ENCODE data around the gene LCN15.
"Not testable (repeated sequence)": the region's sequence is repeated elsewhere in the genome, so short reads cannot be mapped to it uniquely, and the experiment has no call there.

LCN15 gene, protein sequence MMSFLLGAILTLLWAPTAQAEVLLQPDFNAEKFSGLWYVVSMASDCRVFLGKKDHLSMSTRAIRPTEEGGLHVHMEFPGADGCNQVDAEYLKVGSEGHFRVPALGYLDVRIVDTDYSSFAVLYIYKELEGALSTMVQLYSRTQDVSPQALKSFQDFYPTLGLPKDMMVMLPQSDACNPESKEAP

DNA sequence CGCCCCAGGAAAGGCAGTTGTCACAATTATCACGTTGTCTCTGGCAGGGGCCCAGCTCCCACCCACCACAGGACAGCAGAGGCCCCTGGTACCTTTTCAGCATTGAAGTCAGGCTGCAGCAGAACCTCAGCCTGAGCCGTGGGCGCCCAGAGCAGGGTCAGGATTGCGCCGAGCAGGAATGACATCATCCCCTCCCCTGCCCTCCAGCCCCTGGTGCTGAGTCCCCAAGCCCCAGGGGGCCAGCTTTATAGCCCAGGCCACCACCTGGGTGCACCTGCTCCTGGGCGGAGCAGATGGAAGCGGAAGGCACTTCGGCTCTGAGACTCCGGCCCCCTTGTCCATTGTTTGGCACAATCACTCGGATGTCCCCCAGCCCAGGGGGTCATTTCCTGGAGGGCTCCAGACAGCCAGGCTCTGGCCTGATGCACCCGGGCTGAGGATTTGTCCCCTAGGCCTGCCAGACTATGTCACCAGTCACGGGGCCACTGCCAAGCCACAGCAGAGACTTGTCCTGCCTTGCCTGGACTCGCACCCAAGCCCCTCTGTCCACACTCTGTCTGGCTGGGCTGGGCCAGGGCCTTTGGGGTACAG lies at the start of gene LCN15:
Gene LCN15 (minus strand): TSS at position 218 of the 591 bp plus-strand sequence. CDS start 30 bp downstream, at position 188.
- Histone ChIP-seq H3K4me1 (ENCODE audit: control insufficient read depth, insufficient read depth, low read length) (no peaks in the 10 kb centered on the region), H3K9me3 (ENCODE audit: control insufficient read depth, low read length) (no peaks in the 10 kb centered on the region), H3K4me3 (ENCODE audit: low read length) (no peak within 1 kb of the TSS), H3K27me3 (ENCODE audit: control insufficient read depth, insufficient read depth, low read length) (peaks cover 23% of the 10 kb centered on the region), H3K36me3 (ENCODE audit: control insufficient read depth, insufficient read depth, low read length) (no peaks in the 10 kb centered on the region), H3K9ac (ENCODE audit: low read length) (no peak within 1 kb of the TSS)

DNA sequence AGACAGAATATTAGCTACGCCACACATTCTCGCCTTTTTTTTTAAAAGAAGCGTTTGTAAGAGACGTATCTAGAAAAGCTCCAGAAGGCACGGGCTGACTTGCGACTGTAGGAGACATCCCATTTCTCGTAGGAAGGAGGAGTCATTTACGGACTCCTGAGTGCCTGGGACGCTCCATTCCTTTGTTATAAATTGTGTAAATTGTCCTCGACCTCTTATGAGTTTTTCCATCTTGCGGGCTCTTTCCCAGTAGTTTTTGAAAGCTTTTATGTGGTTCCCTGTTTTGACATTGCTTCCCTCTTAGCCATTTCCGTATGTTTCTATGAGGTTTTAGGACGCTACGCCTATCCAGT lies 44.5 kb upstream of the LCN15 start:
- H3K9ac ChIP-seq (ENCODE audit: low read length): peak overlapping the region; percentile 74
- H3K4me1 ChIP-seq (ENCODE audit: control insufficient read depth, insufficient read depth, low read length): peaks cover 11% of the 10 kb centered on the region
- no peaks in the 10 kb centered on the region for H3K9me3 ChIP-seq (ENCODE audit: control insufficient read depth, low read length)
- no peaks in the 10 kb centered on the region for H3K27me3 ChIP-seq (ENCODE audit: control insufficient read depth, insufficient read depth, low read length)
- H3K4me3 ChIP-seq (ENCODE audit: low read length): peak overlapping the region; percentile 34
- H3K36me3 ChIP-seq (ENCODE audit: control insufficient read depth, insufficient read depth, low read length): no peaks in the 10 kb centered on the region

DNA sequence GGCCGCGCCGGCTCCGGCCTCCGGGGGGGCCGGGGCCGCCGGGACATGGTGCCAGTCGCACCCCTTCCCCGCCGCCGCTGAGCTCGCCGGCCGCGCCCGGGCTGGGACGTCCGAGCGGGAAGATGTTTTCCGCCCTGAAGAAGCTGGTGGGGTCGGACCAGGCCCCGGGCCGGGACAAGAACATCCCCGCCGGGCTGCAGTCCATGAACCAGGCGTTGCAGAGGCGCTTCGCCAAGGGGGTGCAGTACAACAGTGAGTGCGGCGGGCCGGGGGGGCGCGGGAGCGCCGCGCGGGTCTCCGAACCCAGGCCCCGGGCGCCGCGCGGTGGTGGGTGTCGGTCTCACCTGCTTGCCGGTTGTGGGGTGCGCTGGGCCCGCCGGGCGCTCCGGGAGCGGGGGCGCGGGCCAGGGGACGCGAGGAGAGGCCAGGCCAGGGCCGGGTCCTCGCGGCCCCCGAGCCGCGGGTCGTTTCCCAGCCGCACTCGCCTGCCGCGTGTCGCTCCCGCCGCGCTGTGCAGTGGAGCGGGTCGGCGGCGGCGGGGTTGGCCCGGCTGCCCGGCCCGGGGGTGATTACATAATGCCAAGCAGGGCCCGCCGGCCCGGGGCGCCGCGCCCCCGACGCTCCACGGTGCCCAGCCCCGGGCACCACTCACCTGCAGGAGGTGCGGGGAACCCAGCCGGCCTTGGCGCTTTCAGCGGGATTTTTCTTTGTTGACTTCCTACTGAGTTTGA lies 43.9 kb upstream of the LCN15 start:
- peak overlapping the region; percentile 34 for H3K4me3 ChIP-seq (ENCODE audit: low read length)
- H3K27me3 ChIP-seq (ENCODE audit: control insufficient read depth, insufficient read depth, low read length): no peaks in the 10 kb centered on the region
- H3K9me3 ChIP-seq (ENCODE audit: control insufficient read depth, low read length): no peaks in the 10 kb centered on the region
- H3K36me3 ChIP-seq (ENCODE audit: control insufficient read depth, insufficient read depth, low read length): no peaks in the 10 kb centered on the region
- H3K9ac ChIP-seq (ENCODE audit: low read length): peak overlapping the region; percentile 74
- peaks cover 11% of the 10 kb centered on the region for H3K4me1 ChIP-seq (ENCODE audit: control insufficient read depth, insufficient read depth, low read length)

DNA sequence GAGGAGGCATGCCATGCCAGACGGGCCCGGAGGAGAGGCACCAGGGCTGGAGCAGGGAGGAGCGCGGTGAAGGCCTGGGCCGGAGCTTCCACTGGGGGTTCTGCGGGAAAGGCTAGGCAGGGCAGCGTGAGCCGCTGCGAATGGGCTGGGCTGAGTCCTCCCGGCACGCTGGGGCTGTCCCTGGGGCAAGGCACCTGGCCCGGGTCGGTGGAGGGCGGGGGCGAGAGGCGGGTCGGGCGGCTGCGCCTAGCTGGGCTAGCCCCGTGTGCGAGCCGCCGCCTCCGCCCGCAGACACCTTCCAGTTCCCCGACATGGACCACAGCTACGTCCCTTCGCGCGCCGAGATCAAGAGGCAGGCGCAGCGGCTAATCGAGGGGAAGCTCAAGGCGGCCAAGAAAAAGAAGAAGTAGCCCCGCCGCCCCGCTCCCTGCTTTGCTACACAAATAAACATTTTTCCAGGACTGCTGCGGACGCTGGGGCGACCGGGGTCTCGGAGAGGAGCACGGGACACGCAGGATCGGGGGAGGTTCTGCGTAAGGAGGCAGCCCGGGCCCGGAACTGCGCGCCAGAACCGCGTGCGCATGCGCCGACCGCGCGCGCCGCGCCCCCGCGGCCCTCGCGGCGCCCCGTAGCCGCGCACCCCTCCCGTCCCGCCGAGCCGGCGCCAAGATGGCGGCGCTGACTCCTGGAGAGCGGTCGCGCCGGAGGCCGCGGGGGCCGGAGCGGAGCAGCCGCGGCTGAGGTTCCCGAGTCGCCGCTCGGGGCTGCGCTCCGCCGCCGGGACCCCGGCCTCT lies 43.2 kb upstream of the LCN15 start, which contains the start of gene RABL6:
Gene RABL6 (plus strand): TSS at position 668 of the 794 bp plus-strand sequence. CDS start 249 bp downstream, outside the sequence.
- H3K4me3 ChIP-seq (ENCODE audit: low read length): peak within 1 kb of the TSS; percentile 34
- peaks cover under 1% of the 10 kb centered on the region for H3K27me3 ChIP-seq (ENCODE audit: control insufficient read depth, insufficient read depth, low read length)
- no peaks in the 10 kb centered on the region for H3K36me3 ChIP-seq (ENCODE audit: control insufficient read depth, insufficient read depth, low read length)
- H3K9me3 ChIP-seq (ENCODE audit: control insufficient read depth, low read length): no peaks in the 10 kb centered on the region
- H3K9ac ChIP-seq (ENCODE audit: low read length): peak within 1 kb of the TSS; percentile 74
- H3K4me1 ChIP-seq (ENCODE audit: control insufficient read depth, insufficient read depth, low read length): peaks cover 11% of the 10 kb centered on the region

DNA sequence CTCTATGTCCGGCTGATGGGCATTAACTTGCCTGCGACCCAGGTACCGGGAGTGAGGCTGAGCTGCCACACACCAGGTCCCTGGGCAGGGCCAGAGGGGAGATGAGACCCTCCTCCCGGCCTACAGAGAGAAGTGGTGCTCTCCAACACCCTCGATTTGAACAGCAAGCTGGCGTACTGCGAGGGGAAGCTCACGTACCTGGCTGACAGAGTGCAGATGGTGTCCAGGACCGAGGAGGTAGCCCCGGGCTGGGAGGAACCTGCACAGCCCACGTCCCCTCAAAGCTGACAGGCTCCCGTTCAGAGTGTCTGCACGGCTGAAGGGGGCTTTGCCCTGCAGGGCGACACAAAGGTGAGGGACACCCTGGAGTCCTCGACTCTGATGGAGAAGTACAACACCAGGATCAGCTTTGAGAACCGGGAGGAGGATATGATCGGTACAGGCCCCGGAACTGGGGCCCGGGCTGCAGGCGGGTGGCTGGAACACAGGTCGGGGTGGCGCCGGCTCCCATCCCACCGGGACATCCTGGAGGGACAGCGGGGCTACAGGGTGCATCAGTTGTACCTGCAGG lies 42.4 kb upstream of the LCN15 start:
- peaks cover 2% of the 10 kb centered on the region for H3K27me3 ChIP-seq (ENCODE audit: control insufficient read depth, insufficient read depth, low read length)
- H3K9ac ChIP-seq (ENCODE audit: low read length): peak overlapping the region; percentile 71
- no peaks in the 10 kb centered on the region for H3K36me3 ChIP-seq (ENCODE audit: control insufficient read depth, insufficient read depth, low read length)
- H3K4me3 ChIP-seq (ENCODE audit: low read length): no peak overlapping the region
- peaks cover 11% of the 10 kb centered on the region for H3K4me1 ChIP-seq (ENCODE audit: control insufficient read depth, insufficient read depth, low read length)
- H3K9me3 ChIP-seq (ENCODE audit: control insufficient read depth, low read length): no peaks in the 10 kb centered on the region

DNA sequence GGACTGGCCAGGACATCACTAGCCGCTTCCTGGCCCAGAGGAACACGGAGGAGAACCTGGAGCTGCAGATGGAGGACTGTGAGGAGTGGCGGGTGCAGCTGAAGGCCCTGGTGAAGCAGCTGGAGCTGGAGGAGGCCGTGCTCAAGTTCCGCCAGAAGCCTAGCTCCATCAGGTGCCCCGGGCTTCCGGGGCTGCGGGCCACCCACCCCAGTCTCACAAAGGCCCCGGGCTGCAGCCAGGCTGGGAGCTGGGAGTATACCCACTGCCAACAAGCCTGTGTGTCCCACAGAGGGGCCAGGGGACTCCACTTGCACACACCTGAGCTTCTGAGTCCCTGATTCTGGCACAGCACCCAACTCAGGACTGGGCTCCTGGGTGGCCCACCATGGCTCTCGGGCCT lies 41.7 kb upstream of the LCN15 start:
- Histone ChIP-seq H3K36me3 (ENCODE audit: control insufficient read depth, insufficient read depth, low read length) (no peaks in the 10 kb centered on the region), H3K9ac (ENCODE audit: low read length) (peak overlapping the region; percentile 71), H3K4me3 (ENCODE audit: low read length) (no peak overlapping the region), H3K9me3 (ENCODE audit: control insufficient read depth, low read length) (no peaks in the 10 kb centered on the region), H3K4me1 (ENCODE audit: control insufficient read depth, insufficient read depth, low read length) (peaks cover 11% of the 10 kb centered on the region), H3K27me3 (ENCODE audit: control insufficient read depth, insufficient read depth, low read length) (peaks cover 2% of the 10 kb centered on the region)

DNA sequence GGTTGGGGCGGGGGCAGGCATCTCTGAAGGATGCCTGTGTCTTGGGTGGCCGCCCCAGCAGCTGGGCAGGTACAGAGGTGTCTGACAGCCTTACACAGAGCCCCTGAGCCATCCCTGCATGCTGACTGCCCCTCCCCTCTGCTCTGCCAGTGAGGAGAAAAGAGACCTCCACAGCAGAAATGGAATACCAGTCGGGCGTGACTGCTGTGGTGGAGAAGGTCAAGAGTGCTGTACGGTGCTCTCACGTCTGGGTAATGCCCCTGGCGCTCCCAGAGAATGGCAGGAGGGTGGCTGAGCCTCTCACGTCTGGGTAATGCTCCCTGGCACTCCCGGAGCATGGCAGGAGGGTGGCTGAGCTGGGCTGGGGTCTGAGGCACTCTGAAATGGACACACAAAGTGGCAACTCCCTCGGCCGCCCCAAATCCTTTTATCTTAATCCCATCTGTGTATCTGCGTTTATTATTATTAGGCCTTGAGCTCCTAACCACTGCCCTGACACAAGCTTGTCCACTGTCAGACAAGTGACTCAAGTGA lies 41.0 kb upstream of the LCN15 start:
- Histone ChIP-seq H3K9ac (ENCODE audit: low read length) (no peak overlapping the region), H3K4me1 (ENCODE audit: control insufficient read depth, insufficient read depth, low read length) (peaks cover 19% of the 10 kb centered on the region), H3K4me3 (ENCODE audit: low read length) (no peak overlapping the region), H3K9me3 (ENCODE audit: control insufficient read depth, low read length) (no peaks in the 10 kb centered on the region), H3K36me3 (ENCODE audit: control insufficient read depth, insufficient read depth, low read length) (no peaks in the 10 kb centered on the region), H3K27me3 (ENCODE audit: control insufficient read depth, insufficient read depth, low read length) (peaks cover 6% of the 10 kb centered on the region)

DNA sequence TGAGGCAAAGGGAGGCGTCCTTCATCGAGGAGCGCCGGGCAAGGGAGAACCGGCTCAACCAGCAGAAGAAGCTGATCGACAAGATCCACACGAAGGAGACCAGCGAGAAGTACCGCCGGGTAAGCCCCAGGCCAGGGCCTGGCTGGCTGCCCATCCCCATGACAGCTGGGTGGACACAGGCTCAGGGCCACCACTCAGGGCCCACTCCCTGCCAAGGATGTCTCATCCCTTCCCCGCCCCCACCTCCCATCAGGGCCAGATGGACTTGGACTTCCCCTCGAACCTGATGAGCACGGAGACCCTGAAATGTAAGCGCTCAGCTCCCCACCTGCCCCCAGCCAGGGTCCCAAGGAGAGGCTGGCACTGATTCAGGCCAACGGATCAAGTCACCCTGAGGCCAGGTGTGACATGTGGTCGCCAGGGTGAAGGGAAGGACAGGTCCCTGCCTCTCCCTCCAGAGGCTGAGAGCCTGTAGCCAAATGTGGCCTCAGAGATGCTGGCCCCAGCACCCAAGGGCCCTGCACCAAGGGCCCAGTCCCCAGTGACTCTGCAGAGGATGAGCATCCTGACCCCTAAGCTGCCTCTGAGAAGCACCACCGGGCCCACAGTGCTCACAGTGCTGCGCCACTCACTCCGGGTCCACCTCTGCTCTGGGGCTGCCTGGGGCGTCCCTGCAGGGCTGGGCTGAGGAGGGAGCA lies 40.3 kb upstream of the LCN15 start:
- peaks cover 19% of the 10 kb centered on the region for H3K4me1 ChIP-seq (ENCODE audit: control insufficient read depth, insufficient read depth, low read length)

DNA sequence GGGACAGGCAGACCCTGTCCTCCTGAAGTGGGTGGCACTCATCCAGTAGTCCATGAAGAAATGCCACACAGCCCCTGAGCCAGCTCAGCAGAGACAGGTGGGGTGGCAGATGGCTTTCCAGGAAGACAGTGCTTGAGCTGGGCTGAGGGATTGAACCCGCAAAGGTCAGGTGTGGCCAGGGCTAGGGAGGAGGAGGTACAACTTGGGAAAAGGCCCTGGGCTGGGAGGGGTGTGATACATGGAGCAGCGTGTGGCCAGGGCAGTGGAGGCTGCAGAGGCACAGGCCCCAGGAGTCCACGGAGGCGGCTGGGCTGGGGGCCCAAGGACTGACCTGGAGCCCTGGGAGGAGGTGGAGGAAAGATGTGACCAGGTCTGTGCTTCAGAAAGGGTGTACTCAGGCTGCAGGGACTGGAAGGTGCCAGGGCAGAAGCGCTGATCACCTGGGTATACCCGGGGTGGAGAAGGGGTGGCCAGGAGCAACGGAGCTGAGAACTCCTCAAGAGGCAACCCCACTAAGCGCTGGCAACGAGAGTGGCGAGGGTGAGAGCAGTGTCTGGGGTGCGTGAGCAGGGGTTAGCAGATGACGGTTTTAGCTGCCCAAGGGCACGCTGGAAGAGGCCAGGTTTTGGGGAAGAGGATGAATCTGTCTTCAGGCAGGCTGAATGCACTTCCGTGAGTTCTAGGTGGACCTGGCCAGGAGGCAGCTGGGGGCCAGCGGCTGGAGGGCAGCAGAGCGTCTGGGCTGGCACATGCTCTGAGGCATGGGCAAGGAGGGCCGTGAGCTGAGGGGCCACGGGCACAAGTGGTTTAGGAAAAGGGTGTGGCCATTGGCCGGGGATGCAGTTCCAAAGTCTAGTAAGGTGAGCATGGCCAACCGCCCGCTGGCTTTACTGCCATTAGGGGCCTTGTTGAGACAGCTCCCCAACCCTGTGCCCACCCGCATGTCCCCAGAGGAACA lies 39.5 kb upstream of the LCN15 start:
- H3K36me3 ChIP-seq (ENCODE audit: control insufficient read depth, insufficient read depth, low read length): no peaks in the 10 kb centered on the region
- H3K4me3 ChIP-seq (ENCODE audit: low read length): no peak overlapping the region
- H3K9me3 ChIP-seq (ENCODE audit: control insufficient read depth, low read length): no peaks in the 10 kb centered on the region
- peaks cover 13% of the 10 kb centered on the region for H3K27me3 ChIP-seq (ENCODE audit: control insufficient read depth, insufficient read depth, low read length)
- no peak overlapping the region for H3K9ac ChIP-seq (ENCODE audit: low read length)
- peaks cover 27% of the 10 kb centered on the region for H3K4me1 ChIP-seq (ENCODE audit: control insufficient read depth, insufficient read depth, low read length)

More for the DNA sequence above, 40.3 kb upstream of the LCN15 start:
- no peak overlapping the region for H3K9ac ChIP-seq (ENCODE audit: low read length)
- no peak overlapping the region for H3K4me3 ChIP-seq (ENCODE audit: low read length)
- H3K36me3 ChIP-seq (ENCODE audit: control insufficient read depth, insufficient read depth, low read length): no peaks in the 10 kb centered on the region
- H3K27me3 ChIP-seq (ENCODE audit: control insufficient read depth, insufficient read depth, low read length): peaks cover 6% of the 10 kb centered on the region
- no peaks in the 10 kb centered on the region for H3K9me3 ChIP-seq (ENCODE audit: control insufficient read depth, low read length)

DNA sequence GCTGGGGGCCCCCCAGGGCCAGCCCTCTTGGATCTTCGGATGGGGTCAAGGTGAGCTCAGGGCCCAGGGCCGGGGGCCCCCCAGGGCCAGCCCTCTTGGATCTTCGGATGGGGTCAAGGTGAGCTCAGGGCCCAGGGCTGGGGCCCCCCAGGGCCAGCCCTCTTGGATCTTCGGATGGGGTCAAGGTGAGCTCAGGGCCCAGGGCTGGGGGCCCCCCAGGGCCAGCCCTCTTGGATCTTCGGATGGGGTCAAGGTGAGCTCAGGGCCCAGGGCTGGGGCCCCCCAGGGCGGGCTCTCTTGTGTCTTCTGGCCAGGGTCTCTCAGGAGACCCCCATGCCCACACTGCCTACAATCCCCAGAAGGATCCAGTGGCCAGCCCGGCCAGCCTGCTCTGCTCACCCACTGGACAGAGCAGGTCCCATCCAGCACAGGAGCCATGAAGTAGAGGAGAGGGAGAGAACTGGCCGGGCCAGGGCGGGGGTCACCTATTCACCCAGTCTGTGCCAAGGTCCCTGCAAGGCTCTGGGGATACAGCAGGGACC lies 38.8 kb upstream of the LCN15 start:
- not testable (repeated sequence) for H3K9me3 ChIP-seq (ENCODE audit: control insufficient read depth, low read length); H3K9ac ChIP-seq (ENCODE audit: low read length); H3K36me3 ChIP-seq (ENCODE audit: control insufficient read depth, insufficient read depth, low read length); H3K4me3 ChIP-seq (ENCODE audit: low read length)
- Histone ChIP-seq H3K4me1 (ENCODE audit: control insufficient read depth, insufficient read depth, low read length) (peaks cover 34% of the 10 kb centered on the region), H3K27me3 (ENCODE audit: control insufficient read depth, insufficient read depth, low read length) (peaks cover 18% of the 10 kb centered on the region)
